ENCODE data around the gene SYVN1. TPM values are rescaled to one million over a fixed set of nuclear protein-coding genes. Genes with fewer than 3 reads are reported as not detected.
A peak's percentile ranks its signal among the peaks of the same experiment; 100 is the strongest.

The SYVN1 gene
- total RNA-seq, 1 experiment from 2014 or later: 51.5 TPM

DNA sequence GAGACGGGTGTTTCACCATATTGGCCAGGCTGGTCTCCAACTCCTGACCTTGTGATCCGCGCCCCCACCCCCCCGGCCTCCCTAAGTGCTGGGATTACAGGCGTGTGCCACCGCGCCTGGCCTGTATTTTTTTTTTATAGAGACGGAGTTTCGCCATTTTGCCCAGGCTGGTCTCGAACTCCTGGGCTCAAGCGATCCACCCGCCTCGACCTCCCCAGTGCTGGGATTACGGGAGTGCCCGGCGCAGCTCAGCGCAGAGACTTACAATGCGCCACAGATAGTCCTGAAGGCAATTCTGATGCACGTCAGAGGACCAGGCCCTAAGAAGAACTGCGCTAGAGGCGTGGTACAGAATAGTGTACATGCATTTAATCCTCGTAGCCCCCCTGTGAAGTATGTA, 38.9 kb downstream of the SYVN1 start:
- no TSS peak for BruUV-seq (replicated peaks)
- no peak overlapping the region; the same call in 1 of the 2 replicates for H3K27ac ChIP-seq
- peaks cover 11% of the 10 kb centered on the region; the same call in 1 of the 2 replicates for H3K36me3 ChIP-seq (ENCODE audit: low read depth)
- peak overlapping the region; percentile 99 for H3K4me2 ChIP-seq
- ChIA-PET CTCF (interaction anchor here (1.1 kb wide), 1 partner anchor 18 kb away, joined by 3 read pairs; no protein-coding TSS in a partner anchor), POLR2A (ENCODE audit: unreplicated experiment) (no interaction called here)
- H3K27me3 ChIP-seq (ENCODE audit: insufficient read depth, low read depth): no peaks in the 10 kb centered on the region
- H3K9me2 ChIP-seq (ENCODE audit: insufficient read depth): no peaks in the 10 kb centered on the region
- H2AFZ ChIP-seq: peak overlapping the region; percentile 87
- intact Hi-C loops (cut with micrococcal nuclease; ENCODE audit: unreplicated experiment): loop anchor here (5.0 kb wide), 1 partner anchor 53 kb away; the partner anchor contains the start of gene SAC3D1
- H3F3A ChIP-seq (ENCODE audit: insufficient read depth, low read depth): peaks cover 32% of the 10 kb centered on the region
- no peak for DNase-seq
- peaks cover 14% of the 10 kb centered on the region for H3K4me1 ChIP-seq (replicated peaks; ENCODE audit: insufficient read depth)
- no peaks in the 10 kb centered on the region for H3K9me3 ChIP-seq (ENCODE audit: insufficient read depth, low read depth)
- TF ChIP-seq, protein P1, sequence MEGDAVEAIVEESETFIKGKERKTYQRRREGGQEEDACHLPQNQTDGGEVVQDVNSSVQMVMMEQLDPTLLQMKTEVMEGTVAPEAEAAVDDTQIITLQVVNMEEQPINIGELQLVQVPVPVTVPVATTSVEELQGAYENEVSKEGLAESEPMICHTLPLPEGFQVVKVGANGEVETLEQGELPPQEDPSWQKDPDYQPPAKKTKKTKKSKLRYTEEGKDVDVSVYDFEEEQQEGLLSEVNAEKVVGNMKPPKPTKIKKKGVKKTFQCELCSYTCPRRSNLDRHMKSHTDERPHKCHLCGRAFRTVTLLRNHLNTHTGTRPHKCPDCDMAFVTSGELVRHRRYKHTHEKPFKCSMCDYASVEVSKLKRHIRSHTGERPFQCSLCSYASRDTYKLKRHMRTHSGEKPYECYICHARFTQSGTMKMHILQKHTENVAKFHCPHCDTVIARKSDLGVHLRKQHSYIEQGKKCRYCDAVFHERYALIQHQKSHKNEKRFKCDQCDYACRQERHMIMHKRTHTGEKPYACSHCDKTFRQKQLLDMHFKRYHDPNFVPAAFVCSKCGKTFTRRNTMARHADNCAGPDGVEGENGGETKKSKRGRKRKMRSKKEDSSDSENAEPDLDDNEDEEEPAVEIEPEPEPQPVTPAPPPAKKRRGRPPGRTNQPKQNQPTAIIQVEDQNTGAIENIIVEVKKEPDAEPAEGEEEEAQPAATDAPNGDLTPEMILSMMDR (conservative IDR thresholded peaks at IDR 0.05): no peak
- no peak for TF ChIP-seq EZH2 (IDR thresholded peaks at IDR 0.05; ENCODE audit: low read depth)
- H3K4me3 ChIP-seq: peak overlapping the region; percentile 85; the same call in 1 of the 2 replicates
- no peaks in the 10 kb centered on the region for H4K20me1 ChIP-seq (ENCODE audit: insufficient read depth)
- H3K79me2 ChIP-seq (ENCODE audit: low read depth): peaks cover 29% of the 10 kb centered on the region

DNA sequence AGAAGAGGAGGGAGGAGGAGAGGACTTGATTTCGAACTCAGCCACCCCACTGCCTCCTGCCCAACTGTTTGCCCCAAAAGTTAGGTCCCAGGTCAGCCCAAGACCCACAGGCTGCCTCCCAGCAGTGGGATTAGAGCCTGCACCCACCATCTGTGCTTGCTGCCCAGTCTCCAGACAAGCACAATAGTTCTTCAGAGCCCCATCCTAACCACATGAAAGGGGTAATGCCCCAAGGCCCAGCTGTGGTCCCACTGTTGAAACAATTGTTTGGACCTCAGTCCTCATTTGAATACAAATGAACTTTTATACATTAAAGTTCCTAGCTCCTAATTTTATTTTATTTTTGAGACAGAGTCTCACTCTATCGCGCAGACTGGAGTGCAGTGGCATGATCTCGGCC, 43.7 kb downstream of the SYVN1 start:
- no TSS peak for BruUV-seq (replicated peaks)
- Histone ChIP-seq H4K20me1 (ENCODE audit: insufficient read depth) (no peaks in the 10 kb centered on the region), H3K27me3 (ENCODE audit: insufficient read depth, low read depth) (no peaks in the 10 kb centered on the region), H3F3A (ENCODE audit: insufficient read depth, low read depth) (peaks cover 34% of the 10 kb centered on the region; the same call in 1 of the 2 replicates), H3K4me2 (no peak overlapping the region), H3K79me2 (ENCODE audit: low read depth) (peaks cover 6% of the 10 kb centered on the region; the same call in 1 of the 2 replicates), H2AFZ (no peak overlapping the region), H3K36me3 (ENCODE audit: low read depth) (peaks cover 7% of the 10 kb centered on the region; the same call in 1 of the 2 replicates), H3K9me2 (ENCODE audit: insufficient read depth) (no peaks in the 10 kb centered on the region), H3K27ac (no peak overlapping the region), H3K9me3 (ENCODE audit: insufficient read depth, low read depth) (no peaks in the 10 kb centered on the region), H3K4me3 (no peak overlapping the region), H3K4me1 (replicated peaks; ENCODE audit: insufficient read depth) (peaks cover 3% of the 10 kb centered on the region)
- intact Hi-C loops (cut with micrococcal nuclease; ENCODE audit: unreplicated experiment): no loop called here
- TF ChIP-seq EZH2 (IDR thresholded peaks at IDR 0.05; ENCODE audit: low read depth): no peak
- TF ChIP-seq, protein P1 (conservative IDR thresholded peaks at IDR 0.05): no peak
- ChIA-PET CTCF (no interaction called here), POLR2A (ENCODE audit: unreplicated experiment) (no interaction called here)
- no peak for DNase-seq

DNA sequence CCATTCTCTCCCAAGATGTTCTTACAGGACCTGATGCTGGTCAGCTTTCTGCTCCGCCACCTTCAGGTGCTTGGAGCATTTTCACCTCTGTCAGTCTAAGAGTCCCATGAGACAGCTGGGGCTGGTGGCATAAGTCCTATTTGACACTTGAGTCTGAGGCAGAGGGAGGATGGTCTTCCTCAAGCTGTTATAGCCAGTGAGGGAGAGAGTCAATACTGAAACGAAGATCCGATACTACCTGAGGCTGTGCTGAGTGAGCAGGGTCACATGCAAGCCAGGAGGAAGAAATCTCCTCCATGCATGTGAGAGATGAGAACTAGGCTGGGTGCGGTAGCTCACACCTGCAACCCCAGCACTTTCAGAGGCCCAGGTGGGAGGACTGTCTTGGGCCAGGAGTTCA, 44.7 kb downstream of the SYVN1 start:
- Histone ChIP-seq H3K9me2 (ENCODE audit: insufficient read depth) (no peaks in the 10 kb centered on the region), H3K36me3 (ENCODE audit: low read depth) (peaks cover 13% of the 10 kb centered on the region), H3F3A (ENCODE audit: insufficient read depth, low read depth) (peaks cover 35% of the 10 kb centered on the region; the same call in 1 of the 2 replicates), H2AFZ (no peak overlapping the region), H3K4me3 (no peak overlapping the region), H4K20me1 (ENCODE audit: insufficient read depth) (no peaks in the 10 kb centered on the region), H3K4me1 (replicated peaks; ENCODE audit: insufficient read depth) (peaks cover 10% of the 10 kb centered on the region), H3K79me2 (ENCODE audit: low read depth) (peaks cover 16% of the 10 kb centered on the region), H3K27me3 (ENCODE audit: insufficient read depth, low read depth) (no peaks in the 10 kb centered on the region), H3K4me2 (no peak overlapping the region), H3K27ac (no peak overlapping the region), H3K9me3 (ENCODE audit: insufficient read depth, low read depth) (no peaks in the 10 kb centered on the region)
- intact Hi-C loops (cut with micrococcal nuclease; ENCODE audit: unreplicated experiment): no loop called here
- no peak for DNase-seq
- TF ChIP-seq EZH2 (IDR thresholded peaks at IDR 0.05; ENCODE audit: low read depth): no peak
- TF ChIP-seq, protein P1 (conservative IDR thresholded peaks at IDR 0.05): no peak
- no TSS peak for BruUV-seq (replicated peaks)
- CTCF ChIA-PET: no interaction called here
- POLR2A ChIA-PET (ENCODE audit: unreplicated experiment): no interaction called here
